HG02943 (cell line): ENCODE measurements around the gene PEA15.
A peak's percentile ranks its signal among the peaks of the same experiment; 100 is the strongest.

Experiments used
- ATAC-seq: cut with Tn5 transposase; IDR thresholded peaks from one replicate; pipeline ENCODE4 v1.9.1; 2021; ENCODE audit warnings: mild to moderate bottlenecking, low read depth, moderate library complexity; ENCODE audit not compliant: unreplicated experiment

The PEA15 gene

DNA sequence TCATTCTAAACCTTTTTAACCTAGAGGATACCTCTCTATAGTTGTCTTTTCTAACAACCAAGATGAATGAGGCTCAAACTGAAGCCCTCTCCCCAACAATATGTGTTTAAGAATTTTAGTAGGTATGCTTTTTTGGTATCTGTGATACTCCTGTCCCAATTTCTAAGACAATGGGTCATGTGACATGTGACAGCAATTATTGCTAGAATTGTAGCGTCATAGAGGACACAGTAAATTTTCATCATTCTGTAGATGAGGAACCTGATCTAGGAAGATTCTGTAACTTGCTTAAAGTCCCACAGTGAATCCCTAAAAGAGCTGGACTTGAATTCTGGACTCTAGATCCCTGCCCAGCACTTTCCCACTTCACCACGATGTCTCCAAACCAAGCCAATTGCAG lies 26.5 kb upstream of the PEA15 start:
- ATAC-seq = no peak

DNA sequence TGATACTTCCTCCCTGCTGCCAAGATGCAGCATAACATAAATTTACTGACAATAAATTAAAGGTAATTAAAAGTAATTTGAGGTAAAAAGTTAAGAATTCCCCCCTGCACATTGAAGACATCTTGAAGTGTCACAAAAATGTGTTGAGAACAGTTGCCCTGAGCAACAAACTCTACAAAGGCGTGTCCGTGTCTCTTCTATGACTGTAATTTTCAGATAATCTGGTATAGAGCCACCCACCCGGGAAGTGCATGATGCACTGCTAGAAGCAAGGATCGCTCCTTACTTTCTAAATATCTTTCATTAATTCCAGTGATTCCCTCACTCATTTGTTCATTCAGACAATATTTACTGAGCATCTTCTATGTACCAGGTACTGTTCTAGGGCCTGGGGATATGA lies 25.8 kb upstream of the PEA15 start:
- no peak for ATAC-seq

DNA sequence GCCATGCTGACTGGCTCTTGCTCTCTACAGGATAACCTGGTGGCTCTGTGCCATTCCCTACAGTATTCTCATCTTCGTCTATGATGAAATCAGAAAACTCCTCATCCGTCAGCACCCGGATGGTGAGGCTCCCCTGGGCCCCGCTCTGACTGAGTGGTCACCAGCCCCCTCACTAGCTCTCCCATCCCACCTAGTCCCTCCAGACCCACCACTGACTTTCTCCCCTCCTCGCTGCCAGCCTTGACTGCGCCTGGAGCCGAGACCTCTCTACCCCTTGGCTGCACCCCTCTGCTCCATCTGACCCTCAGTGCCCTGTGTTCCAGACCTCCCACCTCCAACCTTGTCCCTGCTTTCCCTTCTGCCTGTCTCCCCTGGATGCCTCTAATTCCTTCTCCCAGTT lies 18.9 kb upstream of the PEA15 start:
- ATAC-seq = no peak

DNA sequence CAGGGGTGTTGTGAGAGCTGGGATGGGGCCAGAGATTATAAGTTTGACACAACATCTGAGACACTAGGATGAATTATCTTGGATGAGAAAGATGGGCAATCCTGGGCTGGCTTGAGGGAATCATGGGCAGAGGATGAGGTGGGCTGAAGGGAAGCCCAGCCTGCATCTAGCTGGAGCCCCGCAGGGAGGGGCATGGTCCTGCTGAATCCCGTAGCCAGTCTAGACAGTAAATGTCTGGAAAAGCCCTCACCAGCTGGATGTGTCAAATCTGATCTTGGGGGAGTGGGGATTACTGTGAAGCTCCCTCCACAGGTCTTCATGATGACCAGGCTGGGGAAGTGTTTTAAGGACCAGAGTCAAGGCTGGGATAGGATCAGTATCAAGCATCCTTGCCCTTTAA lies 18.5 kb upstream of the PEA15 start:
- no peak for ATAC-seq

DNA sequence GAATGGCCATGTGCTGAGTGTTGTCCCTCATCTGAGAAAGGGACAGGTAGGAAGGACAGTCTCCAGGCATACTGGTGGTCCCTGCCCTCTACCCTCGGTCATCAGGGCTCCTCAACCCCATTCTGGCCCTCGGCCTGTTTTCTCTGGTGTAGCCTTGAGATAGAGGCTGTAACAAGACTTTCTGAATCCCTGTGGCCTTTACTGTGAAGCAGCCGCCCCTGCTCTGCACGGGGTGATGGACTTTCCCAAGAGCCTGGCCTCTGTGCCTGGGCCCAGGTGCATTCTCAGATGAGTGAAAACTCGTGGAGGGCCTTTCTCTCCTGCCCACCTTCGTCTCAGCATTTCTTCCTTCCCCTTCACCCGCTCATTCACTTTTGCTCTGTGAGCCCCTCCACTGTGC lies 17.8 kb upstream of the PEA15 start:
- ATAC-seq = no peak

DNA sequence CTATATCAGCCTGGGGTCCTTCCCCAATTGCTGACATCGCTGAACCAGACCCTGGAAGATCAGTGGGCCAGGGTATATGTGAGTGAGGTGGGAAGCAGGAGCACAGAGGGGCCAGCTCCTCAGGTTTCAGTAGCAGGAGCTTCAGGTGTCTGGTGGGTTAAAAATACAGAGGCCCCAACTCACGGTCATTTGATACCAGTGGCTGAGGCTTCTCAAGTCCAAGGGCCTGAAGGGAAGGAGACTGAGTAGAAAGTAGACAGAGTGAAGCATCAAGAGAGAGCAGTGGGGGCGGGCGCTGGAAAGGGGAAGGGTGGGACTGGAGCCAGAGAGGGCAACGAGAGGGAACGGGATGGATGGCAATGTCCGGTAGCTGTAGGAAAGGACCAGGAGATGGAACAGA lies 16.8 kb upstream of the PEA15 start:
- no peak for ATAC-seq

DNA sequence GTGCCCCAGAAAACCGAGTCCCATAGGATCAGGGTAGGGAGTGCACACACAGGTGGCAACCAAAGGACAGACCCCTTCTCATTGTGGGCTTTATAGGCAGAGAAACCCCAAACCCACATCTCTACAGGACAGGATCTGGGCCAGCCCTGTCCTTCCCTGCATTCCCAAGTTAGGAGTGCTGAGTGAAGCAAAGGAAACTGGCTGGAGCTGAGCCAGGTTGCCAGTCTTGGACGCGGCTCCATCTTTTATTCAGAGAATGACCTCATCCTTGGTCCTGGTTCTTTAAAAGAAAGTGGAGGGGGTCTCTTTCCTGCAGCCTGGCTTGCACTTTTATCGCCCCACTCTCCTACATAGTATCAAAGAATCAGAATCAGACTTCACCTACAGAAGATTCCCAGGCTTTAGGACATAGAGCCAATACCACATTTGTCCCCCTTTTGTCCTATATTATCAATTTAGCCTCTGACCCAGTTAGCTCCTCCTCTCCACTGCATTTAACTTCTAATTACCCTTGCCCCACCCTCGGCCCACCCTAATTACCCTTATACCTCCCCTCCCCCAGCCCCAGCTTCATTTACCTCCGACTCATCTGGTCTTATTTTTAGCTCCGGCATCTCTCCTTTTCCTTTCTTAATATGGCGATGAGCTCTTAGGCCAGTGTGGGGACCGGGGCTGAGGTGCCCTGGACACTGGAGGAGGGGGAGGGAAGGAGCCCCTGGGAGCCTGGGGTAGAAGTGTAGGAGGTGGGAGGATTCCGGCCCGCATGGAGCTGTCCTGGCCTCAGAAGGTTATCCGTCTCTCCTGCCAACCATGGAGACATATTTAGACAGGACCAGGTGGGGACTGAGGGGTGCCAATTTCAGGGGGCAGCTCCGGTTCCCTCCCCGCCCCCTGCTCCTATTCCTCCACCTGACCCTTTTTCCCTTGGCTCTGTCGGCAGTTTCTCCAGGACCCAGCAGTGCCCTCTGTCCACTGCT lies 15.2 kb upstream of the PEA15 start, which contains the start of gene CASQ1:
CASQ1 (plus strand) TSS at position 927 of the 977 bp plus-strand sequence. CDS start 177 bp downstream, outside the sequence.
- no peak for ATAC-seq

DNA sequence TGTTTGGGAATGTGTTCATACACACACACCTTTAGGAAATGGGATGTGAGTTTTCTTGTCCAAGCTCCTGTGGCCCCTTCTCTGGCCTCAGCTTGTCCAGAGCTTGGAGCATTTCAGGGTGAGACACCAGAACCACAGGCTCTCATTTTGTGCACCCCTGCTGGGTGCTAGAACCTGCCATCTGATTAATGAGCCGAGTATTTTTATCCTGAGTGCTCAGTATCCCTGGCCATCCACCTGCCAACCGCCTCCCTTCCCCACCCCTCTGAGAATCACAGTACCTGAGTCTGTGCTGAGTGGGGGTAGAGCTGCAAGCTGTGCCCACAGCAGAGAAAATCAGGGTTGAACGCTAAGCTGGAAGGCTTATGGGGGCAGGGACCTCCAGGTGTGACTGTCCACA lies 13.4 kb upstream of the PEA15 start:
- ATAC-seq = no peak

DNA sequence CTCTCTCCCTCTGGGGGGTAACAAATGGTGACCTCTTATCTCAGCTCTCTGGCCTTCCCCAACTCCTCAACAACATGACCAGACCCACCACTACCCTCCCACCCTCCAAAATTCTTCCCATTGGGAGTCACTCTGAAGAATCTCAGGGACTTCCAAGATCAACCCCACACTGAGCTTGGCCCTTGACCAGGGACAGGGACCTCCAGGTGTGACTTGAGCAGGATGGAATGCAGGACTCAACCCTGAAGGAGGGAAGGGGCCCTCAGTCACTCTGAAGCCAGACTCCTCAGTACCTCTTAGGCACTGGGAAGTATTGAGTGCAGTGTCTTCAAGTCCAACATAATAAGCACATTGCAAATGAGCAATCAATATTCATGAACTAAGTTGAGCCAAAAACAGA lies 12.9 kb upstream of the PEA15 start:
- no peak for ATAC-seq

DNA sequence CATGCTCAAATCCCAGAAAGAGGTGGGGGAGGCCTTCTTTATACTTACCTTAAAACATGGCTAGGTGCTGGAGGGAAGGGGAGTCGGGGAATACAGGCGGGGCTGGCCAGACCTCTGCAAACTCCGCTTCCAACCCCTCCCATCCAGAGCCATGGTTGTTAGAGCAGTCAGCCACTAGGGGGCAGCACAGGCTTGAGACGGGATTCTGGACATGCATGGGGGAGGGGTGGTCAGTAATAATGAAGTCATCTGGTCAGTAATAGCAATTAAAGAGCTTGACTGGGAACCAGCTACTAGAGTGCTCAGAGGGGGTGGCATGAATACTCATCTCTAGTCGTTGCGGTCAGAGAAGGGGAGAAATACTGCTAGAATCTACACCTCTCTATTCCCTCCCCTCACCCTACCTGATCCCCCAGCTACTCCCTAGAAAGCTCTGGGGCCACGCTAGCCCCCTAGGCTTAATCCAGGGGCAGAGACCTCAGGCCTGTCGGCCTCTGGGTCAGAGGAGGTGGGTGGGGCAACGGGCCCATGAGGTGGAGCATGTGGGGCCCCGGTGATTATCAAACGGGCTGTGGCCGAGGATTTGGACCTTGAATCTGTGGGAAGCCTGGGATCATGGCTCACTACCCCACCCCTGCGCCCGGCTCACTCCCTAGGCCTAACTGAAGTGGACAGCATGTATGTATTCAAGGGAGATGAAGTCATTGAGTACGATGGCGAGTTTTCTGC lies 11.9 kb upstream of the PEA15 start:
- ATAC-seq = no peak

DNA sequence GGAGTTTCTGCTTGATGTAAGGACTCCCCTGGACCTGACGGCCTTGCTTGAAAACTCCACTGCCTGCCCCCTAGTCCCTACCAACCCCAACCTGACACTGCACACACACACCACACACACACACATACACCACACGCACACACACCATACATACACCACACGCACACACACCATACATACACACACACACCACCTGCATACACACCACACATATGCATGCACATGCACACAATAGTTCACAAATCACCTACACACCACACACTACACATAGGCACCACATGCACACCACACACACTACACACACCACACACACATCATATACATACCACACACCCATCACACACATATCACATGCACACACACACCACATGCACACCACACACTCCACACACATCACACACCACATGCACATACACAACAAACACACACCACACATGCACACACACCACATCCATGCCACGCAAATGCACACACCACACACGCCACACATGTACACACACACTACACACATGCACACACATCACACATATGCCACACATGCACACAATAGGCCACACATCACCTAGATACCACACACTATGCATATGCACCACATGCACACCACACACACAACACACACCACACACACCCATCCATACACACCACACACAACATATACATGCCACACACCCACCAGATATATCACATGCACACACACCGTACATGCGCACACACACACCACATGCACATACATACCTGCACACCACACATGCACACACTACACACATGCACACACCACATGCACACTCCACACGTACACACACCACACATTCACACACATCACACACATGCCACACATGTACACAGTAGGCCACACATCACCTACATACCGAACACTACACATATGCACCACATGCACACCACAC lies 11.1 kb upstream of the PEA15 start:
- ATAC-seq = no peak

DNA sequence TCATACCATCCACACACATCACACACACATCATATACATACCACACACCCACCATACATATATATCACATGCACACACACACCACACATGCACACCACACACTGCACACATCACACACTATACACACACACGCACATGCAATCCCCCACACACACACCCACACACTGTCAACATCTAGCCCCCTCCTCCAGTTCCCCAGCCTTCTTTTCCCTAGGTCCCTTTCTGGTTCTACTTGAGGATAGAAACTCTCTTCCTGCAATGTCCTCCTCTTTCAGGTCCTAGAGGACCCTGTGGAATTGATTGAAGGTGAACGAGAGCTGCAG lies 10.5 kb upstream of the PEA15 start:
- no peak for ATAC-seq

DNA sequence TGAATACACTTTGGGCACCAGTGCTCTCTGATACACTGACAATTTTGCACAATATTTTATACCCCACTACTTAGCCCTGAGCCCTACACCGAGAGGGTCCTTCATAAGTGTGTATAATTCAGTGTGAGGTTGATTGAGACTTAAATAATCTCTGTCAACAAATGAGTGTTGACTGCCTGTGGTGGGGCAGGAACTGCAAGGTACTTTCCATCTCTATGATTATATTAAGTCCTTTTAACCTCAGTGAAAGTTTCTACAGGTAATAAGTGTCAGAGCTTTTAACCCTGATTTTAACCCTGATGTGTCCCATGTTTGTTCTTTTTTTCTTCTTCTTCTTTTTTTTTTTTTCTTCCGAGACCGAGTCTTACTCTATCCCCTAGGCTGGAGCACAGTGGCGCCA lies 9.0 kb upstream of the PEA15 start:
- ATAC-seq = no peak

DNA sequence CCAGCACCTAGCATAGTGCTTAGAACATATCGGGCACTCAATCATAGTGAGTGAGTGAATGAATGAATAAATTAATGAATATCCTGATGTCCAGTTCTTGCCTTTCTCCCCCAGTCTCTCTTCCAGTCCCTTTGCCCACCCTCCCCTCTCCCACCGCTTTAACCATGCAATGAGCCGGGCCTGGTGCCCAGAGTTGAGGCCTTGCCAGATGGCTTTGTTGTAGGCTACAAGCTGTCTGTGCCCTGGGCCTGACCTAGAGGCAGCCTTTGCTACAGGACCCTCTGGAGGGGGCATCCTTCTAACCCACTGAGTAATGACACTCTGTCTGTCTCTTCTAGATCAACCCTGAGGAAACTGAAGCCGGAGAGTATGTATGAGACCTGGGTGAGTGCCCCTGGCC lies 8.0 kb upstream of the PEA15 start:
- no peak for ATAC-seq

DNA sequence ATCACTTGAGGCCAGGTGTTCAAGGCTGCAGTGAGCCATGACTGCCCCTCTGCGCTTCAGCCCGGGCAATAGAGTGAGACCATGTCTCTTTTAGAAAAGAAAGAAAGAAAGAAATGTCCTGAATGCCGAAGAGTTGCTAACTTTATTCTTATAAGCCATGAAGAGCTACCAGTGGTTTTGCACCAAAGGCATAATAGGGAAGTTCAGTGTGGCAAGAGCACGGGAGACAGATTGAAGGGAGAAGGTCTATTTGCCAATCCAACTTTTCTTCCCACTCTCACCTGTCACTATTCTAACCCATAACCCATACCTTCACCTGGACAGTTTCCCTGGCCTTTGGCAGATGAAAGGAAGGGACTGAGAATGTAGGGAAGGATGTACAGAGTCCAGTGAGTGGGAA lies 4.4 kb upstream of the PEA15 start:
- ATAC-seq = no peak

DNA sequence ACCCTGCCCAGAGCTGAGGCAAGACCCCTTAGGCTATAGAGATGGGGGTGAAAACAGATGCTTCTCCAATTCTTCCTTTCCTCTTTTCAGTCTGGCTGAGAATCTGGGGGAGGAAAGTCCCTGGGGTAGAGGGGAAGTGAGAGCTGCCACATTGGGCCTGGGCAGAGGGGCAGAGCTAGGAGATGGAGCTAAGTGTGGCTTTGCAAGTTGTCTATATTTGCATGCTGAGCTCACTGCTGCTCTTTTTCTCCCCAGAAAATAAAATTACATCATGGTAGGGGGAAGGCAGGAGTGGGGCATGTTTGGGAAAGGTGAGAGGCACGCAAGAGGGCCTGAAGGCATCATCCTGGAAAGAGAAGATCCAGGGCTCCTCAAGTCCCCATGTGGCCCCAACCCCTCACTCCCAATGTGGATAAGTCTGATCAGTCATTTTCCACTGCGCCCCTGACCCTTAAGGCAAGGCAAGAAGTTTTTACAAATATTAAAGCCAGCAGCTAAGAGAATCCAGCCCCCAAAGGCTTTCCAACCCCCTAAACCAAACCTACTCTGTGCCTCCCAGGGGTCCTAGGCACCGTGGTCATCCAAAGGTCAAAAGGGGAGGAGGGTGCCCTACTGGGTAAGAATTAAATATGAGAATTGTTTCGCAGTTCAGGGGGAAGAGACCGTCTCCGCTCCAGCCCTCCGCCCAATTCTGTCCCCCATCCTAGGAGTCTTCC lies 500 bp upstream of the PEA15 start:
- peak; percentile 70 for ATAC-seq

DNA sequence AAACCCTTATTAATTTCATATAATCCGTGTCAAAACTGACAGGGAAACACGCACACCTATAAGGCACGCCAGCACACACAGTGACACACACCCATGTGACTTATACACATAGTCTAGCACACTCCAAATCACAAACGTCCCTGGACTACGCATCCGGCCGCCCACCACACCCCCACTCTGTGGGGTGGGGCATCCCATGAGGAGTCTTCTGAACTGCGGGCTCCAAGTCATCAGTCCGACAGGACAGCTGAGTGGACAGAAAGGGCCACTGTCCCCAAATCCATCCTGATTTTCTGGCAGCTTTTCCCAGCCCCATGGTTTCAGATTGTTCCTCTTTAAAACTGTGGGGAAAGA lies 829 bp downstream of the PEA15 start:
- ATAC-seq = no peak

DNA sequence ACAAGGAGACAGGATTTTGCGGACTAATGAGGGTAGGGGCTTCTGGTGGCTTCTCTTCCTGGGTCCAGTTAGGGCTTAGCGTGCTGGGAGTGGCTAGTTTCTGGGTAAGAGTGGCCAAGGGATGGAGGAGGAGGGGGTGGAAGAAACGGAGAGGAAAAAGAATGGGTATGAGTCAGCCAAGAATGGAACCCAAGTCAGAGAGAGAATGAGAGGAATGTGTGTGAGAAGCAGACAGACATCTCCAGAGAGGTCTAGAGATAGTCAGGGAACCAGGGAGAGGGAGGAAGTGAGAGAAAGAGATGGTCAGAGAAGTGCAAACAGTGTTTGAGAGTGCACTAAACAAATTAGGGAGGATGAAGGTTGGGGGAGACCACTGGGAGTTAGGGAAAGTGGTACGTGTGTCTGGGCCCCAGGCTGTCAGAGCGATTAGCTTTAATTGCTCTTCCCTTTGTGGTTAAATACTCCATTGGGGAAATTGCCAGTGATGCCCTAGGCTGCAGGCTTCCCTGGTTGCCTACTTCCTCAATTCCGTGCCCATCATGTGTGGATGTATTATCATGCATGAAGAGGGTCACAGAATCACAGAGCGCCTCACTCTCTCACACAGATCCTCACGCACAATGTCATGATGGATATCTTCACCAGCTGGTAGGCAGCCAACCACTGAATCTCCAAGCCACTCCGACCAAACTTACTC lies 1.4 kb downstream of the PEA15 start:
- ATAC-seq = no peak

DNA sequence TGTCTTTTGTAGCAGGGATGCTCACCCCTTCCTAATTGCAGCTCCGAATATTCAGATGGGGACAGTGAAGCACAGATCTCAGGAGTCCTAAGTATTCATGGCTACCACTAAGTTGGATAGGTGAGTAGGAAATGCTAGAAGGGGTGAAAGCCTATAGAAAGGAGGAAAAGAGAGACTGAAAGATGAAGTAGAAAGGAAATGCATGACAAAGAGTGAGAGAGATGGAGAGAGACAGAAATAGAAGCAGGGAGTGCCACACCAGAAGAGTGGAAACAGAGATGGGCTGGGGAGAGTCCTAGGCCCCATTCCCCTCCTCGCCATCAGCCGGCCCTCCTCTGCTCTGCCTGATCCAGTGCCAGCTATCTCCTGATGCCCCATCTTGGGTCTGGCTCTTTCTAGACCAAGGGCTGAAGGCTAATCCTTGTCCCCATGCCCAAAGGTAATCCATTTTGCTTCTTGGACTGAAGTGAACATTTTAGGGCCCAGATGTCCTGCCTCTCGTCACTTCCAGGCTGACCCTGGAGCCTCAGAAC lies 2.0 kb downstream of the PEA15 start:
- no peak for ATAC-seq
